H1 (cell line): ENCODE results near the gene TMEM132A. TPM values are rescaled to one million over a fixed set of nuclear protein-coding genes. Genes with fewer than 3 reads are reported as not detected.
A peak's percentile ranks its signal among the peaks of the same experiment; 100 is the strongest.

Experiments used
- ASH2L ChIP-seq: fragments of 200-600, 300-600 bp; sonication (generic); IDR thresholded peaks from one replicate; pipeline ENCODE4 v1.7.1; 2017; ENCODE audit warnings: low read length
- CBX5 ChIP-seq: fragments of 300-800, 300-1000 bp; sonication (generic); IDR thresholded peaks from 2 replicates; pipeline ENCODE4 v1.7.1; 2016; ENCODE audit warnings: antibody characterized with exemption, low read length, low read depth
- CREB1 ChIP-seq: IDR thresholded peaks from 2 replicates; pipeline ENCODE4 v1.6.1; 2012; ENCODE audit warnings: inconsistent platforms
- CTBP2 ChIP-seq: IDR thresholded peaks from 2 replicates; pipeline ENCODE4 v1.7.0; 2011; ENCODE audit warnings: borderline replicate concordance, mild to moderate bottlenecking, moderate library complexity, mixed read lengths, low read length; ENCODE audit not compliant: insufficient read depth, insufficient read length
- CTCF ChIP-seq, 3 experiments: IDR thresholded peaks; 1 replicate in 2 of 3; 2 replicates in 1 of 3; pipeline versions ENCODE4 v1.5.1 to v1.6.1; 2011; ENCODE audit warnings: low read length in 3 of 3, mild to moderate bottlenecking in 3 of 3, inconsistent platforms in 2 of 3, low read depth in 1 of 3, moderate library complexity in 1 of 3; ENCODE audit not compliant: insufficient read depth in 1 of 3; ENCODE audit errors: control extremely low read depth in 1 of 3
- E2F6 ChIP-seq: IDR thresholded peaks from 2 replicates; pipeline ENCODE4 v1.6.1; 2012; ENCODE audit warnings: inconsistent platforms
- GABPA ChIP-seq: IDR thresholded peaks from 2 replicates; pipeline ENCODE4 v1.6.1; 2011; ENCODE audit warnings: mild to moderate bottlenecking, low read length, moderate library complexity, borderline replicate concordance; ENCODE audit not compliant: insufficient read depth
- HDAC2 ChIP-seq, 2 experiments: fragments of 300-600 bp in 1 of 2; sonication (generic) in 1 of 2; IDR thresholded peaks; 2 replicates each; pipeline ENCODE4 v1.6.1; 2011 to 2012; ENCODE audit warnings: low read depth in 2 of 2, low read length in 2 of 2, mild to moderate bottlenecking in 2 of 2, moderate library complexity in 2 of 2, borderline replicate concordance in 1 of 2, inconsistent platforms in 1 of 2
- POLR2A ChIP-seq, 2 experiments: IDR thresholded peaks; 1 replicate in 1 of 2; 2 replicates in 1 of 2; pipeline ENCODE4 v1.6.1; 2011; ENCODE audit warnings: low read depth in 2 of 2, low read length in 2 of 2, mild to moderate bottlenecking in 2 of 2; ENCODE audit errors: control extremely low read depth in 1 of 2
- POLR2AphosphoS5 ChIP-seq: IDR thresholded peaks from 2 replicates; pipeline ENCODE4 v1.6.1; 2011; ENCODE audit warnings: low read depth, low read length
- RBBP5 ChIP-seq: IDR thresholded peaks from 2 replicates; pipeline ENCODE4 v1.7.1; 2012; ENCODE audit warnings: low read depth, mild to moderate bottlenecking, inconsistent platforms, low read length, moderate library complexity, borderline replicate concordance
- RFX5 ChIP-seq: IDR thresholded peaks from 2 replicates; pipeline ENCODE4 v1.6.1; 2011; ENCODE audit warnings: low read depth, low read length, improper control_type of control experiment, borderline replicate concordance
- RXRA ChIP-seq: IDR thresholded peaks from 2 replicates; pipeline ENCODE4 v1.6.1; 2011; ENCODE audit warnings: low read depth, mild to moderate bottlenecking, low read length, moderate library complexity; ENCODE audit not compliant: insufficient read depth
- SAP30 ChIP-seq: fragments of 300-600 bp; sonication (generic); IDR thresholded peaks from 2 replicates; pipeline ENCODE4 v1.7.1; 2012; ENCODE audit warnings: low read length, moderate library complexity, mild to moderate bottlenecking, inconsistent platforms; ENCODE audit not compliant: insufficient read depth, insufficient replicate concordance
- SP2 ChIP-seq: IDR thresholded peaks from 2 replicates; pipeline ENCODE4 v1.6.1; 2012; ENCODE audit warnings: mild to moderate bottlenecking, low read length, inconsistent platforms
- TAF1 ChIP-seq: IDR thresholded peaks from 2 replicates; pipeline ENCODE4 v1.6.1; 2011; ENCODE audit warnings: mild to moderate bottlenecking, low read depth, low read length
- TBP ChIP-seq: IDR thresholded peaks from 2 replicates; pipeline ENCODE4 v1.6.1; 2011; ENCODE audit warnings: low read depth, low read length, improper control_type of control experiment
- TCF12 ChIP-seq: IDR thresholded peaks from 2 replicates; pipeline ENCODE4 v1.6.1; 2011; ENCODE audit warnings: low read depth, mild to moderate bottlenecking, low read length
- USF2 ChIP-seq: IDR thresholded peaks from 2 replicates; pipeline ENCODE4 v1.6.1; 2011; ENCODE audit warnings: low read length, improper control_type of control experiment
- polyA plus RNA-seq, 7 experiments: library from polyadenylated mRNA; depleted of rRNA in 3 of 7; stranded (reverse) in 5 of 7; unstranded in 2 of 7; fragments of >200 nt in 5 of 7; fragments of 200-250 nt in 2 of 7; gene quantifications; 1 replicate in 5 of 7; 2 replicates in 1 of 7; 4 replicates in 1 of 7; pipeline versions ENCODE4 v1.2.1 to v1.2.3, GENCODE V29; 2011 to 2013; ENCODE audit warnings: missing spikeins in 2 of 7, mixed read lengths in 2 of 7
- total RNA-seq: library from RNA; stranded (reverse); fragmentation: NEBNext Ultra II Directional; extraction: Animal tissue kit (Norgen Biotek cat#: 25700); gene quantifications from 2 replicates; pipeline ENCODE4 v1.2.1, GENCODE V29; 2021

Gene TMEM132A
- total and polyA plus RNA-seq, 2 of the 8 experiments (the other 6 are each of a cell fraction or from before 2014, with no cell fraction given), result 46.6 to 97.9 TPM

GRCh38 chr11:60906132-60906972, 17.9 kb upstream of the TMEM132A start, which contains the start of gene PRPF19 (continued):
- TF ChIP-seq HDAC2 (IDR thresholded peaks at IDR 0.05; ENCODE audit: borderline replicate concordance in 1 of 2, low read depth in 2 of 2, low read length in 2 of 2) (peak; percentile 44 to 74; a peak in 2 of 4 replicates), RBBP5 (no peak), TBP (peak; percentile 68), CREB1 (0 out of 2 replicates have a peak, but pooled peaks have one; percentile 10), RFX5 (no peak), CBX5 (no peak), CTCF (IDR thresholded peaks at IDR 0.05; ENCODE audit: control extremely low read depth in 1 of 3, insufficient read depth in 1 of 3, low read depth in 1 of 3, low read length in 3 of 3) (peak in 1 of 3 experiments; percentile 6; a peak in 1 of 4 replicates), RXRA (no peak), CTBP2 (no peak), USF2 (peak; percentile 33; the same call in 1 of the 2 replicates), ASH2L (peak; percentile 85), TCF12 (0 out of 2 replicates have a peak, but pooled peaks have one; percentile 6), SAP30 (peak; percentile 74), POLR2A (IDR thresholded peaks at IDR 0.05; ENCODE audit: control extremely low read depth in 1 of 2, low read depth in 2 of 2, low read length in 2 of 2) (peak; percentile 49 to 69), GABPA (0 out of 2 replicates have a peak, but pooled peaks have one; percentile 37), TAF1 (peak; percentile 81), SP2 (no peak), POLR2AphosphoS5 (peak; percentile 80), E2F6 (peak; percentile 69)
